ENCODE measurements around the gene STAG1. TPM values are rescaled to one million over a fixed set of nuclear protein-coding genes. Genes with fewer than 3 reads are reported as not detected.

STAG1 gene
- total RNA-seq, 3 donors from 2014 or later: 46.8 to 57.1 (median 50.4) TPM

DNA sequence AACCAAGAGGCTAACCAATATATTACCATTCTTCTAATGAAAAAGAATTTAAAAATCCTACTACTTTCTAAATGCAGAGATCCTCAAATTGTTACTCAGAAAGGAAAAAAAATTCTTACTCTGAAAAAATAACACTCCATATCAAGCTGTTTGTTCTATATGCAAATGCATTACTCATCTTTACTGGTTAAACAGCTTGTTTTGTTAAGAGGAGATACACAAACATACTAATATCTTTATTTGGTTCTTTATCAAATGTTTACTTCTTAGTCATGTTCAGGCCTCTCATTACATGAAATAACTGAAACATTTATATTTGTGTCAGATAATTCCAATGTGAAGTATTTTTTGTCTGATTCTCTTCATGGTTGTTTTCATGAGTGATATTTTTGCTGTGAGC lies 355.3 kb downstream of the STAG1 start:
- intact Hi-C loops (cut with DNase I, micrococcal nuclease): loop anchor here in 1 of 2 donors (10.0 kb wide), 1 partner anchor 618 kb away; no protein-coding TSS in a partner anchor
- Histone ChIP-seq H3K4me3 (no peak overlapping the region), H3K36me3 (ENCODE audit: low read depth) (no peaks in the 10 kb centered on the region), H3K9me3 (no peaks in the 10 kb centered on the region), H3K4me1 (ENCODE audit: low read depth) (no peaks in the 10 kb centered on the region)
- ATAC-seq: no peak
- TF ChIP-seq, protein P1, sequence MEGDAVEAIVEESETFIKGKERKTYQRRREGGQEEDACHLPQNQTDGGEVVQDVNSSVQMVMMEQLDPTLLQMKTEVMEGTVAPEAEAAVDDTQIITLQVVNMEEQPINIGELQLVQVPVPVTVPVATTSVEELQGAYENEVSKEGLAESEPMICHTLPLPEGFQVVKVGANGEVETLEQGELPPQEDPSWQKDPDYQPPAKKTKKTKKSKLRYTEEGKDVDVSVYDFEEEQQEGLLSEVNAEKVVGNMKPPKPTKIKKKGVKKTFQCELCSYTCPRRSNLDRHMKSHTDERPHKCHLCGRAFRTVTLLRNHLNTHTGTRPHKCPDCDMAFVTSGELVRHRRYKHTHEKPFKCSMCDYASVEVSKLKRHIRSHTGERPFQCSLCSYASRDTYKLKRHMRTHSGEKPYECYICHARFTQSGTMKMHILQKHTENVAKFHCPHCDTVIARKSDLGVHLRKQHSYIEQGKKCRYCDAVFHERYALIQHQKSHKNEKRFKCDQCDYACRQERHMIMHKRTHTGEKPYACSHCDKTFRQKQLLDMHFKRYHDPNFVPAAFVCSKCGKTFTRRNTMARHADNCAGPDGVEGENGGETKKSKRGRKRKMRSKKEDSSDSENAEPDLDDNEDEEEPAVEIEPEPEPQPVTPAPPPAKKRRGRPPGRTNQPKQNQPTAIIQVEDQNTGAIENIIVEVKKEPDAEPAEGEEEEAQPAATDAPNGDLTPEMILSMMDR (IDR thresholded peaks at IDR 0.05): no peak
- no peak for DNase-seq

DNA sequence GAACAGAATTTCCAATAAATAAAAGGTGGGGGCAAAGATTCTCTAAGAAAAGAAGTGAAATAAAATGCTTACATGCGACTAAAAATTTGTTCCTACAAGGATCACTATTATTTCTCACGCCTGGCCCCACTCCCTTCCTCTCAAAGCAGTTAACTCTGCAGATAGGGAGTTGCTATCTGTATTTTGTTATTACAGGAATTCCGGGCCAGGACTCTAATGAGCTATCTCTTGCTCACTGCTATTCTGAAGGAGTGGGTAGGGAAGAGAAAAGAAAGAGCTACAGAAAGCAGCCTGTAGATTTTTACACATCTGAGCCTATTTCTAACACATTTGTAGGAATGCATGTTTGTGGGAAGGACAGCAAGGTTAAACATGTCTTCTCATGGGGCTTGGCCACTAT lies 361.6 kb downstream of the STAG1 start:
- Histone ChIP-seq H3K4me3 (no peak overlapping the region), H3K9me3 (no peaks in the 10 kb centered on the region), H3K36me3 (ENCODE audit: low read depth) (no peaks in the 10 kb centered on the region), H3K4me1 (ENCODE audit: low read depth) (no peaks in the 10 kb centered on the region)
- intact Hi-C loops (cut with DNase I, micrococcal nuclease): loop anchor here (5.0 to 10.0 kb wide), 2 partner anchors 622 to 624 kb away; no protein-coding TSS in a partner anchor
- TF ChIP-seq, protein P1 (IDR thresholded peaks at IDR 0.05): no peak
- ATAC-seq: no peak
- no peak for DNase-seq

GRCh38 chr3:136387031-136387430 lies 365.1 kb downstream of the STAG1 start:
- intact Hi-C loops (cut with DNase I, micrococcal nuclease): no loop called here
- no peak for DNase-seq

DNA sequence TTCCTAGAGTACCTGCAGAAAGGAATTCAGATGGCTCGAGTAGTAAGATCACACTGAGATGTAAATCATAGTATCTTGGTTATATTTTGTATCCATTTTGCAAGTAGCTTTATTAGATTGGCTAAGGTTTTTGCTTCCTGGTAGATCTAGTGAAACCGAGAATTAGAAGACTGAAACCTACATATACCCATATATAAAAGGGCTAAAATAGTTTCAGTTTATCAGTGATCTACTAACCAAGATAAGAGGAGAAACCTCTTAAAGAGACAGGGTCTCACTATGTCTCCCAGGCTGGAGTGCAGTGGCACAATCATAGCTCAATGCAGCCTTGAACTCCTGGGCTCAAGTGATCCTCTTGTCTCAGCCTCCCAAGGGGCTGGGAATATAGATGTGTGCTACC lies 366.7 kb downstream of the STAG1 start:
- DNase-seq (no peak), ATAC-seq (no peak)
- Histone ChIP-seq H3K4me1 (ENCODE audit: low read depth) (no peaks in the 10 kb centered on the region), H3K36me3 (ENCODE audit: low read depth) (no peaks in the 10 kb centered on the region), H3K4me3 (no peak overlapping the region), H3K9me3 (no peaks in the 10 kb centered on the region)
- TF ChIP-seq, protein P1 (IDR thresholded peaks at IDR 0.05): no peak
- intact Hi-C loops (cut with DNase I, micrococcal nuclease): no loop called here

More at GRCh38 chr3:136387031-136387430, 365.1 kb downstream of the STAG1 start:
- Histone ChIP-seq H3K4me3 (no peak overlapping the region), H3K9me3 (no peaks in the 10 kb centered on the region), H3K36me3 (ENCODE audit: low read depth) (no peaks in the 10 kb centered on the region), H3K4me1 (ENCODE audit: low read depth) (no peaks in the 10 kb centered on the region)
- TF ChIP-seq, protein P1 (IDR thresholded peaks at IDR 0.05): no peak
- ATAC-seq: no peak

DNA sequence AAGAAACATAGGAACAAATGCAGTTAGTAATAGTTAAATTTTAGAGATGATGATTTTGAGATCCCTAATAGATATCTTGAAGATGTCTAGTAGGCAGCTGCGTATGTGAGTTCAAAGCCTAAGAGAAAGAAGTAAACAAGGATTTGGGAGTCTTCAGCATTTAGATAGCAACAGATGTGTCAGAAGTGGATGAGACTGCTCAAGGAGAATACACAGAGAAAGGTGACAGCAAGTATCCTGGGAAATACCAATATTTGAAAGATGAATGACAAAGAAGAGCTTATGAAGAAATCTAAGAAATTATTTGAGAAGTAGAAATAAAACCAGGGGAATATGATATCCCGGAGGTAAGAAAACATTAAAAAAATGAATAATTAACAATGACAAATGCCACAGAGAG lies 371.1 kb downstream of the STAG1 start:
- H3K4me3 ChIP-seq: no peak overlapping the region
- H3K4me1 ChIP-seq (ENCODE audit: low read depth): no peaks in the 10 kb centered on the region
- no peaks in the 10 kb centered on the region for H3K36me3 ChIP-seq (ENCODE audit: low read depth)
- DNase-seq (no peak), ATAC-seq (no peak)
- intact Hi-C loops (cut with DNase I, micrococcal nuclease): no loop called here
- no peaks in the 10 kb centered on the region for H3K9me3 ChIP-seq
- TF ChIP-seq, protein P1 (IDR thresholded peaks at IDR 0.05): no peak

- H3K4me1 ChIP-seq (ENCODE audit: low read depth): no peaks in the 10 kb centered on the region
- TF ChIP-seq, protein P1 (IDR thresholded peaks at IDR 0.05): no peak
- no peaks in the 10 kb centered on the region for H3K36me3 ChIP-seq (ENCODE audit: low read depth)
- intact Hi-C loops (cut with DNase I, micrococcal nuclease): no loop called here
- no peak for ATAC-seq
- no peak overlapping the region for H3K4me3 ChIP-seq
- DNase-seq: no peak
- H3K9me3 ChIP-seq: no peaks in the 10 kb centered on the region
Observed at GRCh38 chr3:136380530-136380929, 371.6 kb downstream of the STAG1 start.
